Raji (cell line): ENCODE measurements around the gene COL23A1.

ENCODE experiments used
- POLR2A ChIP-seq: IDR thresholded peaks from 2 replicates; pipeline ENCODE4 v1.6.1; 2011; ENCODE audit warnings: low read depth, low read length, control low read depth; ENCODE audit not compliant: insufficient read depth

Gene COL23A1

DNA sequence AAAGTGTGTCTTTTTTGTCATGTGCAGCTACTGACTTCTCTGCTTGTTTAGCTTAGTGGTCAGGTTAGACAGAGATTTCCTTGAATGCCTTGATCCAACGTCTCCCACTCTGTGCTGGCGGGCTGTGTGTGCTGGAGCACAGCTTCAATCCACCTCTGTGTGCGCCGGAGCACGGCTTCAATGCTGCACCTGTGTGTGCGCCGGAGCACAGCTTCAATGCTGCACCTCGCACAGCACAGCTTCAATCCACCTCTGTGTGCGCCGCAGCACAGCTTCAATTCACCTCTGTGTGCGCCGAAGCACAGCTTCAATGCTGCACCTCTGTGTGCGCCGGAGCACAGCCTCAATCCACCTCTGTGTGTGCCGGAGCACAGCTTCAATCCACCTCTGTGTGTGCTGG, 288.6 kb downstream of the COL23A1 start:
- no peak for TF ChIP-seq POLR2A

DNA sequence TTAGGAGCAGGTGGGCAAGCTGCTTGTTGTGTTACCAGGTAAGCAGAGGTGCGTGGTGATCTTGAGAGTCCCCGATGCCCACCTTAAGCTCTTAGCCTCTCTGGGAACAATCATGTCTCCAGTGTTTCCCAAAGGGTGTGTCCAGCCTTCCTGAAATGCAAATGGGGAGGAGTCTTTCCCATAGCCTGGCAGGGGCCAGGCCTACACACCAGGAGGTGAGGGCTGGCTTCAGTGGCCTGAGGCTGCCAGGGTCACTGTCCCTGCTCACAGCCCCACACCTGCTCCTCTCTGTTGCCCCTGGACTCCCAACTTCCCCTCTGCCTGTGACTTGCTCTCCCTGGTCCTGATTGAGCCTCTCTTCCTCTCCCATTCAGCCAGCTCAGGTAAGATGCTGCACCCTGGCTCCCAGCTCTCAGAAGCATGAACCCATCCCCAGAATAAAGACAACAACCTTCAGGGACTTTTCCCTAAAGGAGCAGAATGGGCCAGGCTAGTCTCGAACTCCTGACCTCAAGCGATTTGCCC, 291.8 kb downstream of the COL23A1 start:
- no peak for TF ChIP-seq POLR2A

DNA sequence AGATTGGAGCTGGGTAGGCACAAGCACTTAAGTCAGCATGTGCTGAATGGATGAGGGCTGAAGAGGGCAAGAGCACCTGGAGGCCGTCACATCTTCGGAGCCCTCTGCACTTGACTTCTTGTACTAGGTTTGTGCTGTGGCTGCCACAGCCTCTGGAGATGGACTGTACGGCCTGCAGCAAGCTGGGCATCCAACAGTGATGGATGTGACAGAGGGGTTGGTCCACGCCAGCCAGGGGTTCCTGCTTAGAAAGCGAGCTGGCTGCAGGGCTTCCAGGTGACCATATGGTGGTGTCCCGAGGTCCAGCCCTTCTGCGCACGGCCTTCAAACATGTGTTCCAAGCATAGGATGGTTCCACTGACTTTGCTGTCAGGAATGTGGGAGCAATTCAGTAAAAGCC, 292.4 kb downstream of the COL23A1 start:
- TF ChIP-seq POLR2A: no peak

DNA sequence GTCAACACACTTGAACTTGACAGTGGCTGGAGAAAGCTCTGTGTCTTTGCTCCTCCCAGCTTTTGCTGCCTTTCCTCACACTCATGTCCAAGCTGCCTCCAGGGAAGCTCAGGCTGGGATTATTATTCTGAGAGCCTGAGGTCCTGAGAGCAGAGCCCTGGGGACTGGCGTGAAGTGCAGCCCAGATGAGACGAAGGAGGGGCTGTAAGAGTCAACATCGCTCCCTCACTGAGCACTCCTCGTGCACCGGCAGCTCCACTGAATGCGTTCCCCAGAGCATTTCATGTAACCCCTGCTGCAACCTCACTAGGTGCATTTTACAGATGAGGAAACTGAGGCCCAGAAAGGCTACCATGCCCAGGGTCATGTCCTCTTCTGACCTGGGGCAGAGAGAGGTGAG, 294.1 kb downstream of the COL23A1 start:
- TF ChIP-seq POLR2A: no peak

DNA sequence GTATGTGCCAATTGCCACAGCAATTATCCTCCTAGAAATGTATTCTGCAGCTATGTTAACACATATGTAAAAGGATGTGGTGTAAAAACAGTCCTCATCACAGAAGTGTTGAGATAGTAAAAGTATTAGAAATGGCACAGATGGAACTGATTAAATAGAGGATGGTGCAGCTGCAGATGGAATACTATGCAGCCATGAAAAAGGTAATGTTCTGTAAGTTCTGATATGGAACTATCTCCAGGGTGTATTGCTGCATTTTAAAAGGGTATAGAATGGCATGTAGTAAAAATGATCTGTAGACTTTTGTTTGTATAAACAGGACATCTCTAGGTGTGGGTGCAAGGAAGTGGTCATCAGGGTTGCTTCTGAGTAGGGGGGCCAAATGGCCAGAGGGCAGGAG, 294.6 kb downstream of the COL23A1 start:
- TF ChIP-seq POLR2A: no peak

DNA sequence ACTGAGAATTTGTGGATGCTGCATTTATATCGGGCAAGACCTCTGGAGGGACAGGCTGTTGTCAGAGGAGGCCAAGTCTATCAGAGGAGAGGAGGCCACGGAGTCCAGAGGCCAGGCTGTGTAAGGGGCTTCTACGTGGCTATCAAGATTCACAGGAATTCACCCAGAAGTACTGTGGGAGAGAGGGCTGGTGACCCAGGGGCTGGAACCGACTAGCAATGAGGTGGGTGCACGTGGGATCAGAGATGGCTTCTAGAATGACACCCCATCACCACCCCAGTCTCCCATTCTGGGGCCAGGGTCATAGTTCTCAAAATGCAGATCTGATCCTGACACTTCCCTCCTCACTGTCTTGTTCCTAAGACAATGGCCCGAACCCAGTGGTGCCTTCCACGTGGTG, 296.4 kb downstream of the COL23A1 start:
- TF ChIP-seq POLR2A: no peak

DNA sequence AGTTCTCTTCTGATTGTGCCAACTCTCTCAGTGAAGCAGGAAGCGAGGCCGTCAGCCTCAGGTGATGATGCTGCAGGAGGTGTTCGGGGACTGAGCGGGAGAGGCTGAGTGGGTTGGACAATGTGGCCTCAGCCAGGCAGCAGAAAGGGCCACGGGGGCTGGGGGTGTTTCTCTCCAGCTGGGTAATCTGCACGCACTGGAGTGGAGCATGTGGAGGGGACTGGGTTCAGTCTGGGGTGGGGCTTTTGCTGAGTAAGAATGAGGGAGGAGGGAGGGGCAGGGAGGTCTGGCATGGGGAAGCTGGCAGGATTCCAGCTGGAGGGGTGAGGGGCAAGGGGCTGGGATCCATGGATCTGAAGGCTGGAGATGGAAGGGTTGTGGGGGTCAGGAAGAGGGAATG, 296.8 kb downstream of the COL23A1 start:
- no peak for TF ChIP-seq POLR2A

DNA sequence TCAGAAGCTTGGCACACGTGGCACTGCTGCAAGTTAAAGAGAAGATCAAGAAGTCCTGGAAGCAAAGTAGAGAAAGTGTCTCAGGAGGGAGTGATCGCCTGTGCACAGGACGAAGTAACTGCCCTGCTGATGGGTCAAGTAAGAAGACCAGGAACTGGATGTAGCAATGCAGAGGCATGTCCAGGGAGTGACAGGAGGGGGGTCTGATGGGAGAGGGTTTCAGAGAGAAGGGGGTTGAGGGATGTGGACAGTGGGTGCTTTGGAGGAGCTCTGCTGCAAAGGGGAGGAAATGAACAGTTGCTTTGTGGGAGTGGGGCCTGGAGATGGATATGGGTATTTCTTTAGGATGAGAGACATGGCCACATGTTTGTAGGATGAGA, 297.4 kb downstream of the COL23A1 start:
- TF ChIP-seq POLR2A: no peak

DNA sequence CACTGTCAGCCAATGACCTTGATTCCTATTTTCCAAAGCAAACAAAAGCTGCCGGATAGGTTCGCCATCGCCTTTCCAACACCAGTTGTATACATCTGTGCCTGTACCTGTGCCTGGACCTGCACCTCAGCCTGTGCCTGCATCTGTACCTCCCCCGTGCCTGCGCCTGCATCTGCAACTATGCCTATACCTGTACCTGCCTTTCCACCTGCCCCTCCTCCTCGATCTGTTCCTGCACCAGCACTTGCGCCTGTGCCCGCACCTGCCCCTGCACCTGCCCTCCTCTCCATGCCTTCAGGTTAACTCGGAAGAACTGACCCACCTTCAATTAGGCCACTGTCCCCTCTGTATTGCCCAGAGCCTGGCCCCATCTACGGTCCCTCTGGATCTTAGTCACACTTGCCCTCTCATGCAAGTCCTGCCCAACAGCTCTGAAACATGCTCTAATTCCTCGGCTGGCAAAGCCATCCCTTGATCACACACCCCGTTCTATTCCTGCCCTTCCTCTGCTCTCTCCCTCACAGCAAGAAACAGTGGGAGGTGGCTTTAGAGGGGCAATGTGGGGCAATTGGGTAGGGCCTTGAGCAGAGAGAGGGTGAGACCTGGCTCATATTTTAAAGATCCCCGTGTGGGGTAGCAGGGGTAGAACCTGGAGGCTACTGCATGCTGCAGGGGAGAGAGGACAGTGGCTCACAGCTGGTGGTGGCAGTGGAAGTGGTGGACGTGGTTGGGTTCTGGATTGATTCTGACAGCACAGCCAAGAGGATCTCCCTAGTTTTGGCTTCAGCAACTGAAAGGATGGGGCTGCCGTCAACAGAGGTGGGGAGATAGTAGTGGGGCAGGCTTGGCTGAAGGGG, 298.0 kb downstream of the COL23A1 start:
- no peak for TF ChIP-seq POLR2A

DNA sequence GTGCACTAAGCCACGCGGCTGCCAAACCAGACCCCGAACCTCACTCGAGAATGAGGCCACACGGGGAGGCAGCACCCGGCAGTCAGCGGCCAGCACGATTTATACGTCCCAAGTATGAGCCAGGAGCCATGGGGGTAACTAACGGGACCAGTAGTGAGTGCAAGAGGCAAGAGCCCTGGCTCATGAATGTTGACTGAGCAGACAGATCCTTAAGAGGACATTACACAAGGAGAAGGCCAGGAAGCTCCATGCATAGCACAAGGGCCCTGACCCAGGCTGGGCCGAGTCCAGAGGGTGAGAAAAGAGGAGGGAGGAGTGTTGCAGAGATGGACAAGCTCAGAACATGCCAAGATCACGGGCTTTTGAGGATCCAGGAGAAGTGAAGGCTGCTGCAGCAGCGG, 299.0 kb downstream of the COL23A1 start:
- no peak for TF ChIP-seq POLR2A

DNA sequence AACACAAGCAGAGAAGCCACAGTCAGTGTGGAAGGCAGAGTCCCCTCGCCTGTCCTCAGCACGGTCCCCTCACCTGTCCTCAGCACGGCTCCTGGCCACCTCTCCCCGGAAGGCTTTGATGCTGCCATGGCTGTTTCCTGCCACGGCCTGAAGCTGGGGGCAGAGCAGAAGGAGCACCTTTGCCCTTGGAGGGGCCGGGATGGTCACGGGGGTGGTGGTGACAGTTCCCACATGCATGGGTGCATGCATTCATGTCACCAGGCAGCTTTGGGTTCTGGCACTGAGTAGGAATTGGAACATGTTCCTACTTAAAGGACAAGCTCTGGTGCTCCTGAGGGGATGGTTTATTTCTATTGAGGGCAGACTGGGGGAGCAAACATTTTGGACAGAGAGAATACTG, 299.8 kb downstream of the COL23A1 start:
- no peak for TF ChIP-seq POLR2A

DNA sequence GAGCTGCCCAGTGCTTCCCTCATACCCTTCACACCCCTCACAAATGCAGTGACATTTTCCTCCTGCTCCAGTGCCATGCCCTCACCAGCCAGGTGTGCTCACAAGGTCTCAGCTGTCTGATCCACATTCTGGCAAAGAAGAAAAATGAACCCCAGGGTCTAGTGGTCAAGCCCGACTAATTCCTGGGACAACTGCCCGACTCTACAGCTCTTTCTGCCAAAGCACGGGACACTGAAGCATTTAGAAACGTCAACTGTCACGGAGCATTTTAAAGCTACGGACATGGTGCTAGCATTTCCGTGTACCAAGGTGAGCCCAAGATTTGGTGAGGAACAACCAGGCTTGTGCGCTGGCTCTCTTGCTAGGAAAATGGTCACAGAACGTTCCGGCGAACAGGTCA, 300.8 kb downstream of the COL23A1 start:
- TF ChIP-seq POLR2A: no peak

DNA sequence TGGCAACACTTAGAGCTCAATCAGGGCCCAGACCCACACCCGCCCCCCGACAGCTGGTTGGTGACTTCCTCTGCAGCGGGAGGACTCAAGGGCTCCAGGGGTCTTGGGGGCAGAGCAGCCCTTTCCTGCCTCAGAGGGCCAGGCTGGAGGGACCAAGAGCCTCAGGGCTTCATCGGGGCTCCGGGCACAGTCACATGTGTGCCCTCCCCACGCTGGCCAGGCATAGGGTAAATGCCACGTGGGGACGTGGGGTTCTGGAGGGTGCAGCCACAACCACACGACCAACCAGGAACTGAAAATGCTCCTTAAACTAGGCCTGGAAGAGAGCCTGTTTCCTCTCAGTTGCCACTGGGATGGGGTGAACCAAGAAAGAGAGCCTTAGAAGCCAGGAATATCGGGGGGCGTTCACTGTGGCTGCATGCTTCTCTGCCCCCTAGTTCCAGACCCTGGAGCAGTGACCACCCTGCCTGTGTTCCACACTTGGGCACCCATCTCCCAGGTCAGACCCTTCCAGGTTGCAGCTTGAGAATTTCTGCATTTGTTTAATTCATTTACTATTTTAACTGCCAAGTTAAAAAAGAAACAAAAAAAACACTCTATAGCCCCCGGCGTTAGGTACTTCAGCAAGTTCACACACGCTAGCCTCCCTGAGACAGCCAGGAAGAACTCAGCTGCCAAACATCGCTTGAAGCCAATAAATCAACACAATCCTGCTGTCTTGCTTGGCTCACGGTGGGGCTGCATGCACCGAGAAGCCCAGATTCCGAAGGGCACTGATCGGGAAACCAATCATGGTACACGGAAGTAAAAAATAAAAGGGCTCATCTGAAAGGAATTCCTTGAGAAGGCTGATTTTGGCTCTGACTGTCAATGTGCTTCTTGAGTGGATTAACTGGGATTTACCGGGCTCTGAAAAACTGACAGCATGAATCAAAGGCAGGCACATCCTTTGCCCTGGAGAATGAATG, 301.5 kb downstream of the COL23A1 start:
- no peak for TF ChIP-seq POLR2A

DNA sequence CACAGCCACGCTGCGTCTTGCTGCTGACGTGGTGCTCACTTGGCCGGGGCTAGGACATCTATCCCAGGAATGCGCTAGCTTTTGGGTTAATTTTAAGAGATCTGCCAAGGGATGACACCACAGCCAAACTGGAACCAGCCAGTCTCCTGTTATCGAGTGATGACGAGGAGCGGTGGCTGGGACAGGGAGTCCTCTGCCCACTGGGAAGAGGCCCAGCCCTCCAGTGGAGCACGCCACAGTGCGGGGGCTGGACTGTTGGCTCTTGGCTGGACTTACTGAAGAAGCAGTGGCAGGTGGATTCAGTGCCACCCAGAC, 302.4 kb downstream of the COL23A1 start:
- no peak for TF ChIP-seq POLR2A

DNA sequence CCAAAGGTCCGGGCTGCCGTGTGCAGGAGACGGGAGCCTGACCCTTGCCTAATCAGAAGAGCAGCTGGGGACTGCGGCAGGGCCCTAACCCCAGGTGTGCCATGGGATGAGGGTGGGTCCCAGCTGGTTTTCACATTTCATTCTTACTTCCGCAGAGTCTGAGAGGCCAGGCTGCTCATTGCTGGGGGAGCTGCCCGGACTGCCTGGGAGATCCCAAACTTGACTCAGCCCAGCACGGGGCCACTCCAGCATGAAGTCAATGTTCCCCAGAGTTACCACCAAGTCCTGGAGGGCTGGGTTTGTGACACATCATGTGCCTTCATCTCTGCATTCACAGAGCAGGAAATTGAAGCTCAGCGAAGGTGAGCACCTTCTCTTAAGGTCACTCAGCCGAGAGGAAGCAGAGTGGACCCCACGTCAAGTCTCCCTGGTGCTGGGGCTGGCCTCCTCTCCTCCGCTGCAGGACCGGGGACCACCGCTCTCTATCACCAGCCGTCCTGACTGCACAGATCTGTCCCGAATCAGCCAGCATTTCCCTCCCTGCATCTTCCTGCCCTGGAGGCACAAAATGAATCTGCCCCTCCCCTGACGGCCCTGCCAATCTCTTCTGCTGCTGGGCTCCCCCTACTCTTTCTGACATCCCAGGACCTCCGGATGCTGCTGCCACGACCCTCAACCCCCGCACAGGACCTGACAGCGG, 303.0 kb downstream of the COL23A1 start:
- no peak for TF ChIP-seq POLR2A
